ENCODE results near the gene ZNF138. TPM values are rescaled to one million over a fixed set of nuclear protein-coding genes. Genes with fewer than 3 reads are reported as not detected.

Gene ZNF138
- total RNA-seq, 1 donor from 2014 or later, result 61.2 TPM

DNA sequence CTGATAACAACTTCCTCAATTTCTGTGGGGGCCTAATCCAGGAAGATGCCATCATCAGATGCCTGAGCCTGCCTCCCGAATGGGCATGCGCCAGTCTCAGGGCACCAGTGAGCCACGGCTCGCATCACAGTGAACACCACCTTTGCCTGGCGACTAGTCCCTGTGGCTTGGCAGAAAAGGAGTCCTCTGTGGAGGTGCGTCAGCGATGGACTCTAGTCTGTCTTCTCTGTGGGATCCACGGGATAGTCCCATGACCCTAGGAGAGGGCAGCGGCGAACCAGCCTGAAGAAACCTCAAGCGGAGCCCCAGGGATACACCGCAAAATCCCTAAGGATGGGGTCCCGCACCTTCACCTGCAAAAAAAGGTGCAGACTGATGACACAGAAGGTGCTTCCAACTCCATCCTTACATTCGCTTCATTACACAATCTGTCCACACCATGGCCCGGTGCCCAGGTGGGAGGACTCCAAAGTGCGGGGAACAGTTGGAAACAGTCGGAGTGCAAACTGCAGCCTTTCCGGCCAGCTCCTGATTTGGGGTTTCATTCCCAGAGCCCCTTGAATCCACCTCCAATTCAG is 73.7 kb downstream of the ZNF138 start:
- Mint-ChIP-seq H3K27ac (no peak overlapping the region), H3K9me3 (peaks cover 25% of the 10 kb centered on the region), H3K4me3 (no peak overlapping the region), H3K27me3 (ENCODE audit: insufficient read depth, low read depth) (peaks cover 21% of the 10 kb centered on the region), H3K36me3 (no peaks in the 10 kb centered on the region), H3K4me1 (no peaks in the 10 kb centered on the region)
- Histone ChIP-seq H3K4me2 (no peak overlapping the region), H2AFZ (replicated peaks) (no peak overlapping the region), H3K9ac (no peak overlapping the region), H3K79me2 (ENCODE audit: low read depth) (no peaks in the 10 kb centered on the region), H3K27ac (no peak overlapping the region), H3K9me3 (ENCODE audit: low read depth) (no peaks in the 10 kb centered on the region), H3K36me3 (no peaks in the 10 kb centered on the region), H3K27me3 (no peaks in the 10 kb centered on the region), H4K20me1 (ENCODE audit: low read depth) (no peaks in the 10 kb centered on the region), H3F3A (ENCODE audit: low read depth) (no peaks in the 10 kb centered on the region), H3K4me3 (no peak overlapping the region), H3K4me1 (no peaks in the 10 kb centered on the region)
- TF ChIP-seq EZH2 (IDR thresholded peaks at IDR 0.05) (no peak), EZH2phosphoT487 (IDR thresholded peaks at IDR 0.05) (no peak)
- TF ChIP-seq, protein P1, sequence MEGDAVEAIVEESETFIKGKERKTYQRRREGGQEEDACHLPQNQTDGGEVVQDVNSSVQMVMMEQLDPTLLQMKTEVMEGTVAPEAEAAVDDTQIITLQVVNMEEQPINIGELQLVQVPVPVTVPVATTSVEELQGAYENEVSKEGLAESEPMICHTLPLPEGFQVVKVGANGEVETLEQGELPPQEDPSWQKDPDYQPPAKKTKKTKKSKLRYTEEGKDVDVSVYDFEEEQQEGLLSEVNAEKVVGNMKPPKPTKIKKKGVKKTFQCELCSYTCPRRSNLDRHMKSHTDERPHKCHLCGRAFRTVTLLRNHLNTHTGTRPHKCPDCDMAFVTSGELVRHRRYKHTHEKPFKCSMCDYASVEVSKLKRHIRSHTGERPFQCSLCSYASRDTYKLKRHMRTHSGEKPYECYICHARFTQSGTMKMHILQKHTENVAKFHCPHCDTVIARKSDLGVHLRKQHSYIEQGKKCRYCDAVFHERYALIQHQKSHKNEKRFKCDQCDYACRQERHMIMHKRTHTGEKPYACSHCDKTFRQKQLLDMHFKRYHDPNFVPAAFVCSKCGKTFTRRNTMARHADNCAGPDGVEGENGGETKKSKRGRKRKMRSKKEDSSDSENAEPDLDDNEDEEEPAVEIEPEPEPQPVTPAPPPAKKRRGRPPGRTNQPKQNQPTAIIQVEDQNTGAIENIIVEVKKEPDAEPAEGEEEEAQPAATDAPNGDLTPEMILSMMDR (IDR thresholded peaks at IDR 0.05), result no peak
- DNase-seq (ENCODE audit: low spot score), result no peak

DNA sequence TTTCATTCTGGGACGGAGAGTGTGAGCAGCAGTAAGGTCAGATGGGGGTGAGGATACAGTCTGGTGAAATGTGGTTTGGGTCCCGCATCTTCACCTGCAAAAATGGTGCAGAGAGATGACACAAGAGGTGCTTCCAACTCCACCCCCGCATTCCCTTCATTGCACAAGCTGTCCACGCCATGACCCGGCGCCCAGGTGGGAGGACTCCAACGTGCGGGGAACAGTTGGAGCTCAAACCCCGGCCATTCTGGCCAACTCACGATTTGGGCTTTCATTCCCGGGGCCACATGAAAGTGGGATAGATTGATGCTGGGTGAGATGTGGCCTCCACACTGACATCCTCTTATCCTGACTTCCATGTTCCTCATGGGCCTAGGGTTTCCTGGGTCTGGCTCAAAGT is 74.3 kb downstream of the ZNF138 start:
- TF ChIP-seq EZH2phosphoT487 (IDR thresholded peaks at IDR 0.05), result no peak
- no peak for TF ChIP-seq EZH2 (IDR thresholded peaks at IDR 0.05)
- TF ChIP-seq, protein P1 (IDR thresholded peaks at IDR 0.05), result no peak

DNA sequence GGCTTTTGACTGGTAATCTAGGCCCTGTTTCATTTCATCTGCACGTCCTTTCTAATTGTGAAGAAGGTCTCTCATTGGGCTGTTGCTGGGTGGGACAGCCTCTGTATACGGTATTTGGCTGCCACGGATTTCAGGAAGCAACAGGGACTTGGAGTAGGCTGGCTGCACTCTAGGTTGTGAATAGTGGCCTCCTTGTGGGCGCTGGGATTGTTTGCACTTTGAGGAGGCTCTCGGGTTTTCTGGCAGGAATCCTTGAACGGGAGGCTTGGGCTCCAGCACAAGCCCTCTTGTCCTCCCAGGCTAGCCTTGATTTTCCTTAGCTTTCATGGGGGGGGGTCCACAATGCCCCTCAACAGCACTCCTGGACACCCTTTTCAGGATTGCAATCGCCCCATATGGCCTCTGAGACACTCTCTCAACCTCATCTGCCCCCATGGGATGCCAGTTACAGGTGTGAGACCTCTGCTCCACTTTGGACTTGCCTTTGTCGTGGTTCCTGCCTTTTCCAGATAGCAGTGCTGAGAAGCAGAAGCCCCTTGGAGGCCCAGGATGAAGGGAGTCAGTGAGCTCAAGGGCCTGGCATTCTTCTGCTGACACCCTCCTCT is 75.0 kb downstream of the ZNF138 start:
- no peaks in the 10 kb centered on the region for H4K20me1 ChIP-seq (ENCODE audit: low read depth)
- no peak overlapping the region for H3K27ac ChIP-seq
- TF ChIP-seq EZH2 (IDR thresholded peaks at IDR 0.05) (no peak), EZH2phosphoT487 (IDR thresholded peaks at IDR 0.05) (no peak)
- TF ChIP-seq, protein P1 (IDR thresholded peaks at IDR 0.05), result no peak
- no peak overlapping the region for H3K4me2 ChIP-seq
- Mint-ChIP-seq H3K4me1 (no peaks in the 10 kb centered on the region), H3K4me3 (no peak overlapping the region), H3K9me3 (peaks cover 32% of the 10 kb centered on the region), H3K36me3 (no peaks in the 10 kb centered on the region), H3K27ac (no peak overlapping the region), H3K27me3 (ENCODE audit: insufficient read depth, low read depth) (peaks cover 22% of the 10 kb centered on the region)
- no peaks in the 10 kb centered on the region for H3K27me3 ChIP-seq
- no peaks in the 10 kb centered on the region for H3K9me3 ChIP-seq (ENCODE audit: low read depth)
- H3K4me3 ChIP-seq, result no peak overlapping the region
- no peak overlapping the region for H2AFZ ChIP-seq (replicated peaks)
- no peaks in the 10 kb centered on the region for H3K36me3 ChIP-seq
- no peak for DNase-seq (ENCODE audit: low spot score)
- no peaks in the 10 kb centered on the region for H3K79me2 ChIP-seq (ENCODE audit: low read depth)
- no peak overlapping the region for H3K9ac ChIP-seq
- no peaks in the 10 kb centered on the region for H3K4me1 ChIP-seq
- H3F3A ChIP-seq (ENCODE audit: low read depth), result no peaks in the 10 kb centered on the region

More for the DNA sequence above, 74.3 kb downstream of the ZNF138 start:
- H3K4me2 ChIP-seq, result no peak overlapping the region
- H3K9ac ChIP-seq, result no peak overlapping the region
- H3K79me2 ChIP-seq (ENCODE audit: low read depth), result no peaks in the 10 kb centered on the region
- H3K27ac Mint-ChIP-seq, result no peak overlapping the region
- no peaks in the 10 kb centered on the region for H3K4me1 Mint-ChIP-seq
- H3K27me3 ChIP-seq, result no peaks in the 10 kb centered on the region
- H3K4me3 ChIP-seq, result no peak overlapping the region
- H3K36me3 ChIP-seq, result no peaks in the 10 kb centered on the region
- no peaks in the 10 kb centered on the region for H3K36me3 Mint-ChIP-seq
- DNase-seq (ENCODE audit: low spot score), result no peak
- H4K20me1 ChIP-seq (ENCODE audit: low read depth), result no peaks in the 10 kb centered on the region
- no peak overlapping the region for H2AFZ ChIP-seq (replicated peaks)
- H3K4me3 Mint-ChIP-seq, result no peak overlapping the region
- H3K9me3 Mint-ChIP-seq, result peaks cover 29% of the 10 kb centered on the region
- no peak overlapping the region for H3K27ac ChIP-seq
- H3F3A ChIP-seq (ENCODE audit: low read depth), result no peaks in the 10 kb centered on the region
- H3K9me3 ChIP-seq (ENCODE audit: low read depth), result no peaks in the 10 kb centered on the region
- peaks cover 22% of the 10 kb centered on the region for H3K27me3 Mint-ChIP-seq (ENCODE audit: insufficient read depth, low read depth)
- H3K4me1 ChIP-seq, result no peaks in the 10 kb centered on the region
